Smooth muscle cell of trachea (primary cell): ENCODE data around the gene NFX1. TPM values are rescaled to one million over a fixed set of nuclear protein-coding genes. Genes with fewer than 3 reads are reported as not detected.

Experiments
- total RNA-seq: library from RNA; depleted of rRNA; stranded (reverse); fragments of >200 nt; gene quantifications from 2 replicates; pipeline ENCODE4 v1.2.1, GENCODE V29; 2014

Gene NFX1
- 27.1 and 33.4 TPM in 2 replicates for total RNA-seq

DNA sequence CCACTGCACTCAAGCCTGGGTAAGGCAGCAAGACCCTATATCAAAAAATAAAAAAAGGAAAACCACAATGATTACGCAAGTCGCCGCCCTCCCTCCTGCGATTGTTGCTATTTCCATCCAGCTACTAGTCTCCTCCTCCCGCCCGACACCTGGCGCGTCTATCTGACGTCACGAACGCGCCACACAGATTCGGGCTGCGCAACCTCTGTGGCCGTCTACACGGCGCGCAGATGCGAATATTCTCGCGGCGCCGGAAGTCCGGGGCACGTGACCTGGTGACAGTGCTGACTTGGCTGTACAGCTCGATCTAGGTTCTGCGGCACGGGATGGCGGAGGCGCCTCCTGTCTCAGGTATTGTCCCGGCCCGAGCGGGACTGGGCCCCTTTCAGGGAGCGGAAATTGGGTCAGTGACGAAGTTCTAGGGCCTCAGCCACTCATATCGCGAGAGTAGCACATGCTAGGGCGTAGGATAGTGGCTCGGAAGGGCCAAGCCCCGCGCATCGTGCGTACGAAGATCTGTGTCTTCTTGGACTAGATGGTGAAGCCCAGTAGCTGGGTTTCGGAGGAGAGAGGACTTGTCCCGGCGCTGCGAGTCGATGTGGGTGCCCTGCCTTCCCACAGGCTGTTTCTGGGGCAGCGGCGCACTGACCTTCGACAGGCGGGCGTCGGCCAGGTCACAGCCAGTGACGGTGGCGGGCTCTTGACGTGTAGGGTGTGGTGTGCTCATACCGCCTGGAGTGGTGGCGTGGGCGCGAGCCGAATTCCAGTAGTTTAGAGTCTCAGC is at the start of gene NFX1:
TSS of gene NFX1 (plus strand) at position 270 of the 784 bp plus-strand sequence. CDS start at position 327, 57 bp downstream.

DNA sequence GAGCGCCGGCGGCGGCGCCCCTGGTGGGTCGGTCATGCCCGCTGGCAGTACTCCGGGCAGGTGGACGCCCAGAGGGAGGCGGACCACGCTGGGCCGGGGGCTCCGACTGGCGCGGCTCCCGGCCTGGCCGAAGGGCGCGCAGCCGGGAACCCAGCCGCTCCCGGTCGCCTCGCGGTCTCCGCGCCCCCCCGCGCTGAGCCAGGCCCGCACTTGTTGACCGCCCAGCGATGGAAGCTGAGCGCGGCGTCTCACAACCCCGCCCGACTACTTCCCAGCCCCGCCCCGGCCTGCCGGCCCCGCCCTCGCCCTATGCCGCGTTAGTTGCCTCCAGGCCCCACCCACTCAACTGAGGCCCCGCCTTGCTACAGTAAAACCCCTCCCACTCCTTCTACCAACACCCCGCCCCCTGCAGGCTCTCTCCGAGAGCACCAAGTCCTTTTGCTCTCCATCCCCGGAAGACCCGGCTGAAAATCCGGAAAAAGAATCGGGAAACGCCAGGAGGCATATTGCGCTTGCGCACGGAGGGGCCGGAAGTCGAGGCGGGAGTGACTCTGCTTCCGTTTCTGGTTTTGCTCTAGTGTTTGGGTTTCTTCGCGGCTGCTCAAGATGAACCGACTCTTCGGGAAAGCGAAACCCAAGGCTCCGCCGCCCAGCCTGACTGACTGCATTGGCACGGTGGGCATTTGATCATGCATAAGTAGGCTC is 25.7 kb upstream of the NFX1 start, which contains the start of the genes BAG1 and CHMP5:
TSS of gene BAG1 (minus strand) at position 236 of the 705 bp plus-strand sequence.
TSS of gene CHMP5 (plus strand) at position 577 of the 705 bp plus-strand sequence. CDS start at position 607, 30 bp downstream.

DNA sequence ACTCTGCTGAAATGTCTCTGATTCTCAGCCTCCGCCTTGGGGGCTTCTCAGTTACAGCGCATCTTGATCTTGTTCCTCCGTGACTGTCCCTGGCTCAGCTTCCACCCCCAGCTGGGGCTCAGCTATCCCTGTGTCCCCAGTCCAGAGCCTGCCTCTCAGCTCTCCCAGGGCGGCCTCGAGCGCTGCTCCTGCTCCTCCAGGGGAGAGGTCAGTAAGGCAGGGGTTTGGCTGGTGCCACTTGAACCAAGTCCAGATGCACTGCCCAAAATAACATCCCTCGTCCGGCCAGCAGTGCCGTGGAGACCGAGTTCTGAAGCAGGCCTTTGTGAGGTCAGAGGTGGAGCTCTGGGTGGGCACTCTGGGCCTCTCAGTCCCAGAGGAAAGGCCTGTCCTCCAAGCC is 112.1 kb downstream of the NFX1 start, which contains the start of gene AQP7:
TSS of gene AQP7 (minus strand) at position 198 of the 400 bp plus-strand sequence. CDS start 1,306 bp downstream, outside the sequence.

Other genes with a start within 250 kb of the NFX1 start
- gene SMU1, start 213.8 kb upstream of the NFX1 start, total RNA-seq: 33.4 and 38.5 TPM in 2 replicates
- gene B4GALT1, start 123.2 kb upstream of the NFX1 start, total RNA-seq: 31.1 and 32.3 TPM in 2 replicates
- gene SPINK4, start 50.3 kb upstream of the NFX1 start, total RNA-seq: not detected in 2 replicates
- 13.7 and 26.9 TPM in 2 replicates for gene BAG1, start 25.8 kb upstream of the NFX1 start, total RNA-seq
- gene CHMP5, start 25.5 kb upstream of the NFX1 start, total RNA-seq: 93.6 and 113 TPM in 2 replicates
- gene AQP7, start 112.1 kb downstream of the NFX1 start, total RNA-seq: 0.29 and 0.99 TPM in 2 replicates
- gene AQP3, start 157.1 kb downstream of the NFX1 start, total RNA-seq: 2.6 and 21.2 TPM in 2 replicates
- gene NOL6, start 183.4 kb downstream of the NFX1 start, total RNA-seq: 20.7 and 28.3 TPM in 2 replicates
- gene ANKRD18B, start 233.7 kb downstream of the NFX1 start, total RNA-seq: 0.87 and 2.6 TPM in 2 replicates